RKO (cell line): Measurements from ENCODE around the gene ZDHHC8.
"Not testable (repeated sequence)": the region's sequence is repeated elsewhere in the genome, so short reads cannot be mapped to it uniquely, and the experiment has no call there.

Source experiments
- DNase-seq: peaks from one replicate; pipeline ENCODE4 v3.0.0-alpha.2; 2016; ENCODE audit warnings: low spot score

ZDHHC8 gene

GRCh38 chr22:20158391-20159036, 26.9 kb downstream of the ZDHHC8 start:
- no peak for DNase-seq

GRCh38 chr22:20159076-20159475, 27.5 kb downstream of the ZDHHC8 start:
- DNase-seq: no peak

- not testable (repeated sequence) for DNase-seq
Measured at GRCh38 chr22:20159531-20159930, 27.9 kb downstream of the ZDHHC8 start.

GRCh38 chr22:20160041-20160440, 28.4 kb downstream of the ZDHHC8 start:
- no peak for DNase-seq

- no peak for DNase-seq
Measured at GRCh38 chr22:20164863-20165262, 33.3 kb downstream of the ZDHHC8 start.

- DNase-seq: no peak
Measured at GRCh38 chr22:20165421-20165820, 33.8 kb downstream of the ZDHHC8 start.

GRCh38 chr22:20165913-20166312, 34.3 kb downstream of the ZDHHC8 start:
- no peak for DNase-seq

GRCh38 chr22:20166703-20167102, 35.1 kb downstream of the ZDHHC8 start:
- DNase-seq: no peak

GRCh38 chr22:20167643-20168322, 36.2 kb downstream of the ZDHHC8 start:
- DNase-seq: no peak

GRCh38 chr22:20169253-20169822, 37.7 kb downstream of the ZDHHC8 start:
- DNase-seq: no peak

- no peak for DNase-seq
Measured at GRCh38 chr22:20170170-20170569, 38.6 kb downstream of the ZDHHC8 start.

GRCh38 chr22:20171288-20172140, 39.9 kb downstream of the ZDHHC8 start:
- no peak for DNase-seq

- no peak for DNase-seq
Measured at GRCh38 chr22:20172141-20172613, 40.6 kb downstream of the ZDHHC8 start.

GRCh38 chr22:20173246-20173645, 41.6 kb downstream of the ZDHHC8 start:
- no peak for DNase-seq

GRCh38 chr22:20173772-20174171, 42.2 kb downstream of the ZDHHC8 start:
- no peak for DNase-seq

GRCh38 chr22:20174785-20175596, 43.4 kb downstream of the ZDHHC8 start:
- peak; percentile 22 for DNase-seq

GRCh38 chr22:20175597-20175900, 43.9 kb downstream of the ZDHHC8 start:
- DNase-seq: no peak

GRCh38 chr22:20176421-20177085, 44.9 kb downstream of the ZDHHC8 start:
- no peak for DNase-seq

- no peak for DNase-seq
Measured at GRCh38 chr22:20177217-20177911, 45.8 kb downstream of the ZDHHC8 start.

- no peak for DNase-seq
Measured at GRCh38 chr22:20178075-20178914, 46.7 kb downstream of the ZDHHC8 start.
